Stimulated activated naive CD4-positive, alpha-beta T cell (primary cell): ENCODE measurements around the gene CCDC116.
A peak's percentile ranks its signal among the peaks of the same experiment; 100 is the strongest.
"Not testable (repeated sequence)": the region's sequence is repeated elsewhere in the genome, so short reads cannot be mapped to it uniquely, and the experiment has no call there.

Source experiments
- DNase-seq, 6 experiments: peaks; one replicate each; lab custom pipeline; 2025; lab: John Stamatoyannopoulos, UW

The CCDC116 gene

DNA sequence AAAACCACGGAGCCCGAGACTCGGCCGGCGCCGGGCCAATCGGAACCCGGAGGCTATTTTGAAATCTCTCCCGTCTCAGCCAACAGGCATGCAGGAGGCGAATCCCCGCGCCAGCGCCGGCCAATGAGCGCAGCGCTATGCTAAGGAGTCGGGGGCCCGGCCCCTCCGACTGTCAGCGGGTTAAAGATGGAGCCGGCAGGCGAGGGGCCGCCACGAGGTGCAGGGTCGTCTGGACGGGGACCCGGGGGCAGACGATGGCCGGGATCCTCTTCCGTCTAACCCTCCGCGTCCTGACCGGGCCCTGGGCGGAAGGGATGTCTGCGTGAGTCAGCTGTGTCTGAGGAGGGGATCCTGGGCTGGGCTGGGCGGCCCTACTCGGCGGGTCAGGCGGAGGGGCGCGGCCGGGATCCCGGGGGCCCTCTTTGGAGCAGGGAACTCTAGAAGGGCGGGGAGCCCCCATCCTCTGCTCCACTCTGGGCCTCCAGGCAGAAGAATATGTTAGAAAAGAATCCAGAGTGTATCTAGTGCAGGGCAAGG, 19.5 kb downstream of the CCDC116 start:
- peak; percentile 64 to 85 (median 78) for DNase-seq

DNA sequence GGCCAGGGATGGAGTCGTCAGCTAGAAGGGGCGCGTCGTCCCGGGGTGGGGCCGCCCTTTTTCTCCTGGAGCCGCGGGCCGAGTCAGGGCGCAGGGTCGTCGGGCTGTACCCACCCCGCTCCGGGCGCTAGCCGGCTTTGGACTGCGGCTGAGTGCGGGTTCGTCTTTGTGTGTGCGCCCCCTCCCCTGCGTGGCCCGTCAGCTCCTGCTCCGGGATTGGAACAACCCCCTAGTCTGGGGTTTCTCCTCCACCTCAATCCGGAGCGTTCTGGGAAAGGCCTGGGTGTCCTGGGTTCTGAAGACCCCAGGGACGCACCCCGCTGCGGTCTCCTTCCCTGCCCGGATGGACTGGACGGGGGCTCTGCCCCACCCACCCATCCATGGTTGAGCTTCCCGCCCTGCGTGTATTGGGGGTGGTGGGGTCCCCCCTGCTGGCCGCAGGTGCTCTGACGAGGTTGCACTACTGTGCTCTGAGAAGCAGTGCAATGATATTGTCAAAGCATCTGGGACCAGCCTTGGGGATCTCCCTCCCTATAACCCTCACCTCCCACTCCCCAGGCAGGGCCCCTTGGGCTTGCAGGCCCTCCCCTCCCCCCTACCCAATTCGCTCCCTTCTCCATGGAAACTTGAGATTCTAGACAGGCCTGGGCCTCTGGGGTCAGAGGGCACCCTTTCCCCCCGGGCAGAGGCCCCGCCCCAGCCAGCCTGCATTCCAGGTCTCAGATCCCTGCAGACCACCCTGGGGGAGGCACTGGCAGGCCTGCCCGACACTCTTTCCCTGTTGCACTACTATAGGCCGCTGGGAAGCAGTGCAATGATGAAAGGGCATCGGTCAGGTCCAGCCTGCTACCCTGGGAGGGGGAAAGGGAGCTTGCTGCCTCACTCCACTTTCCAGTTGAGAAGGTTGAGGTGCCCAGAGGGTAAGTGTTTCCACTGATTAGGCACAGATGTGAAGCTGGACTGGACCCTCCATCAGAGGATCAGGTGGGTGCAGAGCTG, 20.3 kb downstream of the CCDC116 start:
- no peak for DNase-seq

DNA sequence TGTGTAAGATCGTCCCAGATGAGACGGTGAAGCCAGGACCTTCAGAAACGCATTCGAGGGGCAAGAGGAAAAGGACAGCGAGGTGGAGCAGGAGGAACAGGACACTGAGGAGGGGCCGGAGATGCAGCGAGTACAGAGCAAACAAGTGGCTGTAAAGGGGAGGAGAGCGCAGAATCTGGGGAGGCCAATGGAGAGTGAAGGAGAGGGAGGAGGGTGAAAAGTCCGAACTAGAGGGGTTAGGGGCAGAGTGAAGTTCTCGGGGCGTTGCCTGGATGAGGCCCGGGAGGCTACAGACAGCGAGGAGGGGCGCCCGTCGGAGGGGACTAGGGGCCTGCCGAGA, 24.4 kb downstream of the CCDC116 start:
- DNase-seq = no peak

DNA sequence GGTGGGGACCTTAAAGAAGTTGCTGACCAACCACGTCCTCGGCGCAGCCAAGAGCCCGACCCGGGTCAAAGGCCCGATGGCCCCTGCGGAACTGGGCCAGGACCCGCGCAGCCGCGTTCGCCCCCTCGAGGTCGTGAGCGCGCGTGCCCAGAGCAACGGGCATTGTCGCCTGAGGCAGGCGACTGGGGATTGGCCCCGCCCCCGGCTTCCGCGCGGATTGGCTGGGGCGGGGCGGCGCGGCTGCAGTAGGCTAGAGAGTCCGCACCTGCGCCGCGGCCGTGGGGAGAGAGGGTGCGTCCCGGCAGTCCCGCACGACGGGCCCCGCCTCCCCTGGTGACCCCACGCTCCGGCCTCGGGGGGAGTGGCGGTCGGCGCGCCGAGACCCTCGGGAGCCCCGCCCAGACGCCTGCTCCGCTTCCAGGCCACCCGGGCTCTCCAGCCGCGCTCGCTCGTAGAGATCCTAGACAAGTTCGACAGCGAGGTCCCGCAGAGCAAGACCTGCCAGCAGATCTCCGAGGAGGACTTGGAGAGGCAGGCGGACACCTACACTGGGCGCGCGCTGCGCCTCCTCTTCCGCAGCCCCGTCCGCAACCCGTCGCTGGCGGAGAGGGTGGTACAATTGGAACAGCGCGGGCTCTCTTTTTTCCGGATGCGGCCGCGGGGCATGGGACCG, 24.9 kb downstream of the CCDC116 start:
- peak; percentile 21 to 83 (median 64) for DNase-seq

- no peak for DNase-seq
Measured at GRCh38 chr22:21659864-21660525, 27.4 kb downstream of the CCDC116 start.

DNA sequence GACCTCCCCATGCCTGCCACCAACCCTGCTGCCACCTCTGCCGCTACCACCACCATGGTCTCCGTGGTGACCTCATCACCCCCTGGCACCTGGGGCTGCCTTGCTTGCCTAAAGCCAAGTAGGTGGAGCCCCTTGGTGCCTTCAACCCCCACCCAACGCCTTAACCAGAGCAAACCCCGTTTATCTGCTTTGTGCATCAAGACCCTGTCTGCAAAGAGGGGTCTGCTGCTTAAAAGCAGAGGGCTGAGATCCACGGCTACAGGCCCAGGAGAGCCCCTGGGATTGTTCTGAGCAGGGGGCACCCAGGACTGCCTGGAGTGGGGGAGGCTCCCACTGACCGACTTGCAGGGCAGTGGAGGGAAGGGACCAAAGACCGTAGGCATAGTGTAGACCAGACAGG, 28.3 kb downstream of the CCDC116 start:
- no peak for DNase-seq

DNA sequence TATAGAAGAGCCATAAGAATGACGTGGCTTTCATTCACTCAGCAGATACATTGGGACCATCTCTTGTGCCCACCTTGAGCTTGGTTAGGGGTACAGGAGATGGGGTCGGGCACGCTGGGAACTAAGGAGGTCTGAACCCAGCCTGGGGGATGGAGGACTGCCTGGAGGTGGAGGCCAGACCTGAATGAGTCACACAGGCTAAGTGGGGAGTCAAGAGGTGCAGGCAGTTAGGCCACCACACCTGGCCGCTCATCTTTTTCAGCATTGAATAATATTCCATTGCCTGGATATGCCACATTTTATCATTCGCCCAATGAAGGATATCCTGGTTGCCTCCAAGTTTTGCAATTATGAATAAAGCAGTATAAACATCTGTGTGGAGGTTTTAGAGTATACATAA, 29.4 kb downstream of the CCDC116 start:
- no peak for DNase-seq

GRCh38 chr22:21663738-21664137, 31.2 kb downstream of the CCDC116 start:
- DNase-seq = no peak

DNA sequence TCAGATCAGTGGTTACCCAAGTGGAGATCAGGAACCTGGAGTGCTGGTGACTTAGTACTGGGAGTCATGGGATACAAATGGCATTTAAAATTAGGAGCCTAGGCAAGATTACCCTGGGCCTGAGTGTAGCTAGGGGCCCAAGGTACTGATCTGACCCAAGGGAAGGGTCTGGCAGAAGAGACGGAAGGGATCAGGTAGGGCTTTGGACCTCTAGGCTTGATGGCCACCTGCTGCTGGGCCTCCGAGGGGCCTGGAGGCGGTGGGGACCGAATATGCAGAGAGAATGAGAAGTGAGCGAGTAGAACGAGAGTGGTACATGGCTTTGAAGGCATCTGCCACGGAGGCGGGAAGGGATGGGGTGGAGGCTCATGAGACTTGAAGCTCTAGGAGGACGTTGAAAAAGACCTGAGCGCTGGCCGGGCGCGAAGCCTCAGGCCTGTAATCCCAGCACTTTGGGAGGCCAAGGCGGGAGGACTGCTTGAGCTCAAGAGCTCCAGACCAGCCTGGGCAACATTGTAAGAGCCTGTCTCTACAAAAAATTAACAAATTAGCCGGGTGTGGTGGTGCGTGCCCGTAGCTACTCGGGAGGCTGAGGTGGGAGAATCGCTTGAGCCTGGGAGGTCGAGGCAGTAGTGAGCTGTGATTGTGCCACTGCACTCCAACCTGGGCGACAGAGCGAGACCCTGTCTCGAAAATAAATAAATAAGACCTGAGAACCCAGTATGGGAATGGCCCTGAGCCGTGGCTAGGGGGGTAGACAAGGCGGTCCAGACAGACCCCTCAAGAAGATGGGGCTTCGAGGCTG, 32.7 kb downstream of the CCDC116 start:
- no peak for DNase-seq

GRCh38 chr22:21666786-21667185, 34.2 kb downstream of the CCDC116 start:
- DNase-seq = no peak

DNA sequence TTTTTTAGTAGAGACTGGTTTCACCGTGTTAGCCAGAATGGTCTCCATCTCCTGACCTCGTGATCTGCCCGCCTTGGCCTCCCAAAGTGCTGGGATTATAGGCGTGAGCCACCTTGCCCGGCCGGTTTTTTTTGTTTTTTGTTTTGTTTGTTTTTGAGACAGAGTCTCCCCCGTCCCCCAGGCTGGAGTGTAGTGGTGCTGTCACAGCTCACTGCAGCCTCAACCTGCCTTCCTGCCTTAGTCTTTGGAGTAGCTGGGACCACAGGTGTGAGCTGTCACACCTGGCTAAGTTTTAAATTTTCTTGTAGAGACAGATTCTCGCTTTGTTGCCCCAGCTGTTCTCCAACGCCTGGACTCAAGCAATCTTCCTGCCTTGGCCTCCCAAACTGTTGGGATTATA, 36.5 kb downstream of the CCDC116 start:
- DNase-seq = no peak

GRCh38 chr22:21672107-21672629, 39.6 kb downstream of the CCDC116 start:
- DNase-seq = no peak

DNA sequence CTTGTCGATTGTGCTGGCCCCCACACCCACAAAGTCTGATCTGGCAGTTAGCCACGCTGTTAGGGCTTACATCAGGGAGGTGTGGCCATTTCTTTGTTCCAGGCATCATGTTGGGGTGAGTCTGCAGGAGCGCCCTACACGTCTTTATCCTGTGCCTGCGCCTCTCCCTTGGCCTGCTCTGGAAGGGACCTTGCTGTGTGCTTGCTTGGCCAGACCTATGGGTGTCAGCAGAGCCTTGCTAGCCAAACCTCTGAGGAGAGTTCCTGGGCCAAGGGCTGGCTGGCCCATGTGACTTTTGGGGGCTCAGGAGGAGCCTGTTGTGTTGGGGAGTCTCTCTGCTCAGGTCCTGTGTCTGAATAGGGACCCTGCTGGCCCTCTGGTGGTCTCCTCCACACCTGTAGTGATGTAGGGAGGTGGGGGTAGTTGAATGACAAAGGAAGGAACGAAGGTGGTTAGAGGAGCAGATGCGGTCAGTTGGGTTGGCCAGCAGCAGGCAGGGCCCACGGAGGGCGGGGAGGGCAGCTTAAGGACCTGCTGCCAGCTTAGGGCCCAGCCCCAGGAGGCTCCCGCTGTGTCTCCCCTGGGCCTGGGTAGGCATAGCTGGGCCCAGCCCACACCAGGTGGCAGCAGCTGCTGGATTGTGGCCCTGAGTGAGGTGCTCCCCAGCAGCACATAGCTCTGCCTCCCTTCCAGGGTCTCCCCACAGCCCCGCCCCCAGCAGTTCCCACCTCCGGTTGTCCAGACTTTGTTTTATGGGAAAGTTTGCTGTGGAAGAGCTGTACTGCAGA, 41.2 kb downstream of the CCDC116 start:
- no peak for DNase-seq

- DNase-seq = no peak
Measured at GRCh38 chr22:21674638-21675245, 42.2 kb downstream of the CCDC116 start.

GRCh38 chr22:21677606-21678443, 45.3 kb downstream of the CCDC116 start:
- no peak for DNase-seq

DNA sequence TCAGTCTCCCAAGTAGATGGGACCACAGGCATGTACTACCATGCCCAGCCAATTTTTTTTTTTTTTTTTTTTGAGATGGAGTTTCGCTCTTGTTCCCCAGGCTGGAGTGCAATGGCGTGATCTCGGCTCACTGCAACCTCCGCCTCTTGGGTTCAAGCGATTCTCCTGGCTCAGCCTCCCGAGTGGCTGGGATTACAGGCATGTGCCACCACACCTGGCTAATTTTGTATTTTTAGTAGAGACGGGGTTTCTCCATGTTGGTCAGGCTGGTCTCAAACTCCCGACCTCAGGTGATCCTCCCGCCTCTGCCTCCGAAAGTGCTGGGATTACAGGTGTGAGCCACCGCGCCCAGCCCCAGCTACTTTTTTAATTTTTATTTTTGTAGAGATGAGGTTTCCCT, 46.3 kb downstream of the CCDC116 start:
- DNase-seq = not testable (repeated sequence)

GRCh38 chr22:21679383-21679782, 46.8 kb downstream of the CCDC116 start:
- DNase-seq = no peak

- no peak for DNase-seq
Measured at GRCh38 chr22:21680830-21681565, 48.4 kb downstream of the CCDC116 start.
